MCF 10A (cell line): ENCODE data around the gene PPP1R3F. TPM values are rescaled to one million over a fixed set of nuclear protein-coding genes. Genes with fewer than 3 reads are reported as not detected.

Experiments used
- BruUV-seq: library from RNA; stranded (reverse); fragments of 400-500 nt; replicated peaks from 2 replicates; lab custom pipeline; 2021; lab: Mats Ljungman, UMichigan
- CTCF ChIA-PET: fragments of 300-600 bp; sonication (Branson Sonifier 250); formaldehyde crosslinking; extraction: SDS; loops from one replicate; lab custom pipeline; 2021; ENCODE audit warnings: antibody characterized with exemption, inconsistent platforms; lab: Yijun Ruan, JAX
- POLR2A ChIA-PET: fragments of 300-600, 350-650 bp; sonication (Branson Sonifier 250); formaldehyde crosslinking; extraction: SDS; loops from one replicate; lab custom pipeline; 2020; ENCODE audit warnings: antibody characterized with exemption, inconsistent platforms; lab: Yijun Ruan, JAX
- DNase-seq: peaks from one replicate; pipeline ENCODE4 v3.0.0-alpha.2; 2018; ENCODE audit not compliant: unreplicated experiment
- H3K27ac Mint-ChIP-seq: one replicate; pipeline ENCODE4 v1.8.0; 2022; ENCODE audit warnings: mild to moderate bottlenecking, low read depth, mixed read lengths; ENCODE audit not compliant: unreplicated experiment
- H3K27me3 Mint-ChIP-seq: one replicate; pipeline ENCODE4 v1.8.0; 2022; ENCODE audit warnings: mixed read lengths; ENCODE audit not compliant: insufficient read depth, unreplicated experiment
- H3K36me3 Mint-ChIP-seq: one replicate; pipeline ENCODE4 v1.8.0; 2022; ENCODE audit warnings: mild to moderate bottlenecking, moderate library complexity, mixed read lengths; ENCODE audit not compliant: insufficient read depth, unreplicated experiment
- H3K4me1 Mint-ChIP-seq: one replicate; pipeline ENCODE4 v1.8.0; 2022; ENCODE audit warnings: mixed read lengths; ENCODE audit not compliant: insufficient read depth, unreplicated experiment
- H3K4me3 Mint-ChIP-seq: one replicate; pipeline ENCODE4 v1.8.0; 2022; ENCODE audit warnings: mild to moderate bottlenecking, moderate library complexity, mixed read lengths; ENCODE audit not compliant: unreplicated experiment
- H3K9me3 Mint-ChIP-seq: one replicate; pipeline ENCODE4 v1.8.0; 2022; ENCODE audit warnings: mixed read lengths; ENCODE audit not compliant: unreplicated experiment
- intact Hi-C: fragments of 100-400 bp; cut with micrococcal nuclease; formaldehyde crosslinking; loops from 2 replicates; pipeline ENCODE4 v1.14.1; 2022
- total RNA-seq: library from RNA; stranded (reverse); gene quantifications from 2 replicates; pipeline ENCODE4 v1.2.3, GENCODE V29; 2022
- TF ChIP-seq, protein P1 (sequence below): fragments of 200-600 bp; IDR thresholded peaks from one replicate; pipeline ENCODE4 v1.8.0; 2022; ENCODE audit warnings: antibody characterized with exemption, mild to moderate bottlenecking; ENCODE audit not compliant: unreplicated experiment

PPP1R3F gene
- total RNA-seq, 1 experiment from 2014 or later, result 7.0 TPM

DNA sequence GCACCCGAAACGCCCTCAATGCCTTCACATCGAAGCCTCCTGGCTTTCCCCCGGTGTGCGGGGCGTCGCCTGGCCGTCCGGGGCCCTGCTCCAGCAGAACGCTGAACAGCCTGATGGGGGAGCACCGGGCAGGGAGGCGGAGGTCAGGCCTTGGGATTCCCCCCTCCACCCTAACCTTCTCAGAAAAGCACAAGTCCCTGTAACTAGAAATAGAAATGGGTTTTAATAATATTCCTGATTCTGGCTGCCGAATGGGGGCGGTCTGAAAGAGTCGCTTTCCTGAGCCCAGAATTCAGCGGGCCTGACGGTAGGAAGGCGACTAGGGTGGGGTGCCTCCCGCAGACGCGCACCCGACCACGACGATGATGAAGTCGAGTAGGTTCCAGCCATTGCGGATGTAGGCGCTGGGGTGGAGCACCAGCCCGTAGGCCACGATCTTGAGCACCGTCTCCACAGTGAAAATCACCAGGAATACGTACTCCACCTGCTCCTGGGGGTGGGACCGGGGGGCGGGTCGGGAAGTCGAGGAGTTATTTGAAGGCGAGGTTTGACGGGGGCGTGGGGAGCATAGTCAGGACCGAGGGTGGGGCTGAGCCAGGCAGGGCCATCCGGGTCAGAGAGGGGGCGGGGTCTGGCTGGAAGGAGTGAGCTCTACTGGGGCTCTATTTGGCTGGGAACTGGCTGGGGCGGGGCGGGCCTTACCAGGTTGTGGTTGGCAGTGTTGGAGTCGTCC lies 38.9 kb upstream of the PPP1R3F start:
- intact Hi-C loops, result no loop called here
- no peaks in the 10 kb centered on the region for H3K36me3 Mint-ChIP-seq
- TF ChIP-seq, protein P1, sequence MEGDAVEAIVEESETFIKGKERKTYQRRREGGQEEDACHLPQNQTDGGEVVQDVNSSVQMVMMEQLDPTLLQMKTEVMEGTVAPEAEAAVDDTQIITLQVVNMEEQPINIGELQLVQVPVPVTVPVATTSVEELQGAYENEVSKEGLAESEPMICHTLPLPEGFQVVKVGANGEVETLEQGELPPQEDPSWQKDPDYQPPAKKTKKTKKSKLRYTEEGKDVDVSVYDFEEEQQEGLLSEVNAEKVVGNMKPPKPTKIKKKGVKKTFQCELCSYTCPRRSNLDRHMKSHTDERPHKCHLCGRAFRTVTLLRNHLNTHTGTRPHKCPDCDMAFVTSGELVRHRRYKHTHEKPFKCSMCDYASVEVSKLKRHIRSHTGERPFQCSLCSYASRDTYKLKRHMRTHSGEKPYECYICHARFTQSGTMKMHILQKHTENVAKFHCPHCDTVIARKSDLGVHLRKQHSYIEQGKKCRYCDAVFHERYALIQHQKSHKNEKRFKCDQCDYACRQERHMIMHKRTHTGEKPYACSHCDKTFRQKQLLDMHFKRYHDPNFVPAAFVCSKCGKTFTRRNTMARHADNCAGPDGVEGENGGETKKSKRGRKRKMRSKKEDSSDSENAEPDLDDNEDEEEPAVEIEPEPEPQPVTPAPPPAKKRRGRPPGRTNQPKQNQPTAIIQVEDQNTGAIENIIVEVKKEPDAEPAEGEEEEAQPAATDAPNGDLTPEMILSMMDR, result no peak
- ChIA-PET CTCF (no interaction called here), POLR2A (no interaction called here)
- H3K4me1 Mint-ChIP-seq, result no peaks in the 10 kb centered on the region
- H3K27me3 Mint-ChIP-seq, result no peaks in the 10 kb centered on the region
- peaks cover 8% of the 10 kb centered on the region for H3K9me3 Mint-ChIP-seq
- no peak overlapping the region for H3K27ac Mint-ChIP-seq
- H3K4me3 Mint-ChIP-seq, result no peak overlapping the region
- no peak for DNase-seq
- no TSS peak for BruUV-seq

DNA sequence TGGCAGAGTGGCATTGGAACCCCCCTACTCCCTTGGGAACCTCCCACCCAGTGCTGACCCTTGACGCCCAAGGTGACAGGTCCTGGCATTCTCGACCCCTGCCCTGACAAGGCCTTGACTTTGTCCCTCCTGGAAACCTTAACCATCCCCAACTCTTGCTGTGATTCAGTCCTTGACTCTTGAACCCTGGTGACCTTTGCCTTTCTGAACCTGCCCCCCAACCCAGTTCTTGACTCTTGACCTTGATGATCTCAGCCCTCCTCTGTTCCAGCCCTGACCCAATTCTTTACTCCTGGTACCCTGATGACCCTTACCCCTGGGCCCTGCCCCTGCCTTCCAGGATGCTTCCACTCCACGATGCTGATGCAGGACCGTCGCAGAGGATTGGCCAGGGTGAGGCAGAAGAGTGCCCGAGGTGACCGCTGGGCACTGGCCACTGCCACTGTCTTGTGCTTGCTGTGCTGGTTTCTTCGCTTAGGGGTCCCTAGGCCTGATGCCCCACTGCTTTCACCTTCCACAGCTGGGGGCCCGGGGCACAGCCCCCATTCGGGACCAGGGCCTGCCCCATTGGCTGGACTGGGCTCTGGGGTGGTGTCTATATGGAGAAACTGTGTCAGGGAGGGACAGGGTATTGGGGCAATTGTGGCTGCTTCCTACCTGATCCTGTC lies 38.1 kb upstream of the PPP1R3F start:
- POLR2A ChIA-PET, result interaction anchor here (0.6 kb wide), 1 partner anchor 41 kb away, joined by 3 read pairs; no protein-coding TSS in a partner anchor

DNA sequence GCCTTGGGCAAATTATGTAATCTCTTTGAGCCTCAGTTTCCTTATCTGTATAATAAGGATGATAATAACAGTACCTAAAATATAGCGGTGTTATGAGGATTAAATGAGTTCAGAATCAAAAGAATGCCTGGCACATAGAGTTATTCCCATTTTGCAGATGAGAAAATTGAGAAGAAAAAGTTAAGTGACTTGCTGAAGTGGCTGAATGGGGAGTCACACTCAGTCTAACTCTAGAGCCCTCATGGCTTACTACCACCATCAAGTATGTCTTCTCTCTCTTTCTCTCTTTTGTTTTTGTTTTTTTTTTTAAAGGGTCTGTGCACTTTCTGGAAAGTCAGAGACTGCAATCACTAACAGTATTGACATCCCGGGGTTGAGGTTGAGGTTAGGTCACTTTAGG lies 37.1 kb upstream of the PPP1R3F start:
- intact Hi-C loops, result no loop called here
- no peaks in the 10 kb centered on the region for H3K36me3 Mint-ChIP-seq
- H3K27me3 Mint-ChIP-seq, result no peaks in the 10 kb centered on the region
- CTCF ChIA-PET, result interaction anchor here (0.7 kb wide), 2 partner anchors 11 to 564 kb away, joined by 3 to 5 read pairs; no protein-coding TSS in a partner anchor
- no peak overlapping the region for H3K4me3 Mint-ChIP-seq
- BruUV-seq, result no TSS peak
- H3K4me1 Mint-ChIP-seq, result peaks cover 6% of the 10 kb centered on the region
- no peak overlapping the region for H3K27ac Mint-ChIP-seq
- POLR2A ChIA-PET, result interaction anchor here (0.6 kb wide), 1 partner anchor 42 kb away, joined by 3 read pairs; no protein-coding TSS in a partner anchor
- TF ChIP-seq, protein P1, result no peak
- DNase-seq, result no peak
- peaks cover 4% of the 10 kb centered on the region for H3K9me3 Mint-ChIP-seq

More for the DNA sequence above, 38.1 kb upstream of the PPP1R3F start:
- no peak for DNase-seq
- no TSS peak for BruUV-seq
- H3K27me3 Mint-ChIP-seq, result no peaks in the 10 kb centered on the region
- CTCF ChIA-PET, result no interaction called here
- no peak overlapping the region for H3K27ac Mint-ChIP-seq
- intact Hi-C loops, result no loop called here
- no peak overlapping the region for H3K4me3 Mint-ChIP-seq
- TF ChIP-seq, protein P1, result no peak
- H3K36me3 Mint-ChIP-seq, result no peaks in the 10 kb centered on the region
- no peaks in the 10 kb centered on the region for H3K4me1 Mint-ChIP-seq
- H3K9me3 Mint-ChIP-seq, result peaks cover 8% of the 10 kb centered on the region

DNA sequence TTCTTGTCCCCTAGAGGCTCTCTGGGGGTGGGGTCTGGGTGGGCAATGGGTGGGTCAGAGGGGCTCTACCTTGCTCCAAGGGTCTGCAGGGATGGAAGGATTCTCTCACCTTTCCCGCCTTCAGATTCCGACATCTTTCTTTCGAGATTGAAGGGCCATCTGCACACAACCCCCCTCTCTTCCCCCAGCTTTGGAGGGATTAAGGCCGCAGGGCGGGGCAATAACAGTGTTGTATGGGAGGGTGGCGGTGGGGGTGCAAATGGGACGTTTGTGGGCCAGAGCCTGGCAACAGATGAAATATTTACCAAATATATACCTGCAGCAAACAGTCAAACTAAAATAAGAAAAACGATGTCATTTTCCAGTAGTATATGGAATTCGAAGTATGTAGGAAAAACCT lies 36.4 kb upstream of the PPP1R3F start, which contains the start of gene CACNA1F:
Gene CACNA1F (minus strand): TSS at position 165 of the 400 bp plus-strand sequence. CDS start 31 bp downstream, at position 134.
- H3K4me1 Mint-ChIP-seq, result peaks cover 6% of the 10 kb centered on the region
- no peaks in the 10 kb centered on the region for H3K27me3 Mint-ChIP-seq
- no peak within 1 kb of the TSS for H3K27ac Mint-ChIP-seq
- no TSS peak for BruUV-seq
- TF ChIP-seq, protein P1, result no peak
- no peak for DNase-seq
- intact Hi-C loops, result no loop called here
- no peaks in the 10 kb centered on the region for H3K9me3 Mint-ChIP-seq
- H3K36me3 Mint-ChIP-seq, result no peaks in the 10 kb centered on the region
- POLR2A ChIA-PET, result no interaction called here
- CTCF ChIA-PET, result no interaction called here
- H3K4me3 Mint-ChIP-seq, result no peak within 1 kb of the TSS
